HPDE6-E6E7 (cell line): ENCODE results near the gene ACE.

Experiments
- DNase-seq: peaks from one replicate; pipeline ENCODE4 v3.0.0; 2011; ENCODE audit warnings: missing footprints; ENCODE audit errors: extremely low spot score

The ACE gene

DNA sequence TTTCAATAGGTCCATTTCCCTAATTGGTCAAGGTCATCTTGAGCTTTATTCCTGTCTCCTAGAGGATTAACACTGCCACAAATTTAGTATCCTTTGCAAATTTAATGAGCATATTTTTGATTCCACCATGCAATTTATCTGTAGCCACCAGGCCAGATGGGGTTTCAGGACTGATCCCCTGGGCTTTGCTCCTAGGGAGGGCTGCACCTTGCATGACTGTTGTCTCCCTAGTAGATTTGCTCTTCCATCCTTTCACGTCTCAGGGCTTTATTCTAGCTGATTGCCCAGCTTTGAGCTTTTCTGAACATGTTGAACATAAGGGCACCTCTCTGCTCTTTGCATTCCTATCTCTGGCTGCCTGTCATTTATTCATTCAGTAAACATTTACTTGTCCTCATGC lies 38.6 kb downstream of the ACE start:
- DNase-seq = no peak

DNA sequence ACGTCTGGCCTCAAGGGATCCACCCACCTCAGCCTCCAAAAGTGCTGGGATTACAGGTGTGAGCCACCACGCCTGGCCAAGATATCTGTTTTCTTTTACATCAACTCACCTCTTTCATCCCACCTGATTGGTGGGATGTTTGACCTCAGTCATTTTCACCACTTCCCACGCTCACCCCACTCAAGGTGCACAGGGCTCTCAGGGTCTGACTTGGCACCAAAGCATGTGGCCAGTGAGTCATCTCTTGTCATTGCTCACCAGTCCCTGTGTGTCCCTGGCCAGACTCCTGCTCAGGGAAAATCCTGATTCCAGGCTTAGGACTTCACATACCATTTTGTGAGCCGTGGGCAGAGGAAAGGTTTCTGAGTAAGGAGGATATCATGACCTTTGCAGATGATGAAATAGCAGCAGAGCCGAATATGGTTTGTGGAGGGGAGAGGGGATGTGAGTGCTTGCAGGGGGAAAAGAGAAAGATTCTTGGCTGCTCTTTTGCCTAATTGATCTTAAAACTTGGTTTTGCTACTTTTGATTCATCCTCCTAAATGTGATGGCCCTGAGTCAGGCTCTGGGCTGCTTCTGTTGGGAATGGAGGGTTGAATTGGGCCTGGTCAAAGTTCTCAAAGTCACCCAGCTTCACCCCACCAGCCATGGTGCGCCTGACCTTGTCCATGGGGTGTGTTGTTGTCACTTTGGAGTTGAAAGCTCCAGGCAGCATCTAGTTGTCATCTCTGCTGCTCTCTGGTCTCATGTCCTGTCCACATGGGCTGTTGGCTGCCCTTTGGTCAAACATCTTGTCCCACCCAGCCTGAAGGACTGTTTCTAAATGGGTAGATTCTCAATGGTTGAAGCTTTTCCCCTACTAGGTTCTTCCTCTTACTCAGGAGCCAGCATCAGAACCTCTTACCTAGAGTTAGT lies 40.3 kb downstream of the ACE start:
- DNase-seq = peak; percentile 20

DNA sequence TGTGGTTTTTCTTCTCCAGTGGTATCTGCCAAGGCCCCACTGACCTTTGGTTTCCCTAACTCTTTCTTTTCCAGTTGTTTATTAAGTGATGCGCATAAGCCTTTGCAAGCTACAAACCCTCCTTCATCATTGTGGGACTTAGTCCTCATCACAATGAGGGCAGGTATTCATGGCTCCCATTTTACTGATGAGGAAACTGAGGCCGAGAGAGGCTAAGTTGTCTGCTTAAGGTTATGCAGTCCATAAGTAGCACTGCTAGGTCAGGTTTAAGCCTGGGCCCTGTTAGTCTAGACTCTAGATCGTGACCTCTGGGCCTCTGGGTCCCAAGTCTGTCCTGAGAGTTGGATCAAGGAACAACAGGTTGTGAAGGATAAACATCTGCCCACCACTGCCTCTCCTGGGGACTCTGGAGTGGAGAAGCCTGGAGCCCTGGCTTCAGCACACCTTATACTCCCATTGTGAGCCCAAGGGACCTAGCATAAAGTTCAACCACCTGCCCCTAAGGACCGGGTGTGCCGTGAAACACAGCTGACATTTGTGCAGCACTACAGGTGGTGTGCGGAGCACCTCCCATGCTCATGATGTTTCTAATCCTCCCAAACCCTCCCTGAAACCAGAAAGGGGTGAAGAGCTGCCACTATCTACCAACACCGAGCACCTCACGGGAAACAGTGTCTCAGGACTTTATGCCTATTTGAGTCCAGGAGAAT lies 41.1 kb downstream of the ACE start:
- no peak for DNase-seq

DNA sequence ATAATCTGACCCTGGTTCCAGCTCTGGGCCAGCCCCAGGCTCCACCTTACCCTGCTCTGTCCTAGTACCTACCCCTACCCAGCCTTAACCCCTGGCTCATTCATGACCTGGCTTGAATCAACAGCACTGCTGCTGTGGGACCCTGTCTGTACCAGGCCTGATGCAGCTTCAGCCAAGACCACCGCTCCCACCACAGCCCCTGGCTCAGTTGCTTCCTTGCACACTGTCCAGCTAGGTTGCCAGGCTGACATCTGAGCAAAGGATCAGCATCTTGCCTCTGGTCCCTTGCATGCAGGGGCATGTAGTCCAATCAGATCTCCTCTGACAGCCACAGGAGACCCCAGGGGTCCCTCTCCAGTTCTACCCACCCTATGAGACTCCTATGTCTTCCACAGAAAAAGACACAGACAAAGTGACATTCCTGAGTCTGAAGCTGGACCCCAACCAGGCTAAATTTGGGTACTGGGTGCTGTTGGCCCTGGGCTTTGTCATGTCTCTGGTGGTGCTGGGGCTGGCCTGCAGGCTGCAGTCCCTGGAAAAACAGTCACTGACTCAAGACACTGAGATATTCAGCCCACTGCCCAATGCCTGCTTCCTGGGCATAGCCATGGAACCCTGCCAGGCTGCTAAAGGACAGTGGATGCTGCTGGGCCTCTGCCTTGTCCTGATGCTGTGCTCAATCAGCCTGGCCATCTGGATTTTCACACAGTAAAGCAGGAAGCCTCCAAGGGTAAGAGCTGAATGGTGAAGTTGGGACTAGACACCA lies 42.4 kb downstream of the ACE start:
- no peak for DNase-seq

DNA sequence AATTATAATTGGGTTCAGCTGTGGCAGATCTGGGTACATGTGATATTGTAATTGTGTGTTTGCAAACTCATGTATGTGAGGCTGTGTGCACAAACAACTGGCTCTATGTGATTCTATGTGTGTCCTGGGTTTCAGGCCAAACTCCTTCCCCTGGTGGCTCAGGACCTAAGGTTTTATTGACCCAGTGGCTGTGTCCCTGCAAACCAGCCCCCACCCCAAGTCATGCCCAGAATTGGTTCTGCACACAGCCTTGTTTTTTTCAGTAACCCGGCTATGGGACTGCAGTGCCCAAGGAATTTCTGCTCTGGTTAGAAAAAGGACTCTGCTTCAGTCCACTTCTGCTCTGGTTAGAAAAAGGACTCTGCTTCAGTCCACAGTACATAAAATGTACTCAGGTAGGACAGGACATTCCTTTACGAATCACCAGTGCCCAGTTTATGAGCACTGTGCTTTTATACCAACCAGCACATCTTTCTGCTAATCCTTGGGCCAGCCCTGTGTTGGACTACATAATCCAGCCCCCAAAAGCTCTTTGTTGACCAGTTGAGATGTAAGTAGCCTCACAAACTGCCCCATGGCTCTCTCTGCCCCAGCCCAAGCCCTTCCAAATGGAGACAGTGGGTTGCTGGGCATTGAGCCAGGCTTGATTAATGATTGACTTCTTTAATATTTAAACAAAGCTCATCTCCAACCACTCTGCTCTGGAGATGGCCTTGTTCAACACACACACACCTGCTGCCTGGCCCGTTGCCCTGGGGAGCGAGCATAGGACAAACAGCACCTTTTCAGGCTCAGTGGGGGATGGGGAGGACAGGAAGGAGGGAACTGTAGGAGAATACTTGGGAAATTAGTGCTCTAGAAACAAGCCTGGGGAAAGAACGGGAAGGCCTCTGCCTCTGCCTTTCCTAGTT lies 43.4 kb downstream of the ACE start:
- no peak for DNase-seq

DNA sequence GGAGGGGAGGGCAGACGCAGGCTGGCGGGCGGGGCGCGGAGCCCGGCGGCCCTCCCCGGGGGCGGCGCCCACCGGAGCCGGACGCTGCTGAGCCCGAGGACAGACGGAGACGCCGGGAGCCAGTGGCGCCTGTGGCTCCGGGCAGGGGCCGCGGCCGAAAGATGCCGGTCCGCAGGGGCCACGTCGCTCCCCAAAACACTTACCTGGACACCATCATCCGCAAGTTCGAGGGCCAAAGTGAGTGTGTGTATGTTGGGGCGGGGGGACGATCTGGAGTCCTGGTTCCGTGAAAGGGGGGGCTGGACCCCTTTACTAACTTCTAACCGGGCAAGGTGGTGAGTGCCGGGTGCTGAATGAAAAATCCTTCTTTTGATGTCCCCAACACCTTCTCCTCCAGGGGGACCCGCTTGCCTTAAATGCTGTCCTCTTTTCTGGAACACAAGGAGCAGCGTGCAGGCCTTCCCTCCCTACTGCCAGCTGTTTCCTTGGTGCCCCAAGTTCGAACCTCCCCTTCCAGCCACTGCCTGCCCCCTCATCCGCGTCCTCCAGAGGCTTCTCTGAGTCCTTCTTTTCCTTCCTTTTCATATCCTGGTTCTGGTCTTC lies 46.5 kb downstream of the ACE start, which contains the start of gene KCNH6:
KCNH6 (plus strand) TSS at position 106 of the 603 bp plus-strand sequence; CDS start at position 162, 56 bp downstream.
- no peak for DNase-seq

DNA sequence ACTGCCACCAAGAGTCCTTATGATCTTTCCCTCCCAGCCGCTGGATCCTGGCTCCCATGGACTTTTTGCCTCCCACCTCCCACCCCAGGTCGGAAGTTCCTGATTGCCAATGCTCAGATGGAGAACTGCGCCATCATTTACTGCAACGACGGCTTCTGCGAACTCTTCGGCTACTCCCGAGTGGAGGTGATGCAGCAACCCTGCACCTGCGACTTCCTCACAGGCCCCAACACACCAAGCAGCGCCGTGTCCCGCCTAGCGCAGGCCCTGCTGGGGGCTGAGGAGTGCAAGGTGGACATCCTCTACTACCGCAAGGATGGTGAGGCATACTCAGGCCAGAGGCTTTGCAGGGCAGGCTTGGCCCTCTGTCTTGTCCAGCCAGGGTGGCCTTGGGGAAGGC lies 47.2 kb downstream of the ACE start:
- DNase-seq = no peak

DNA sequence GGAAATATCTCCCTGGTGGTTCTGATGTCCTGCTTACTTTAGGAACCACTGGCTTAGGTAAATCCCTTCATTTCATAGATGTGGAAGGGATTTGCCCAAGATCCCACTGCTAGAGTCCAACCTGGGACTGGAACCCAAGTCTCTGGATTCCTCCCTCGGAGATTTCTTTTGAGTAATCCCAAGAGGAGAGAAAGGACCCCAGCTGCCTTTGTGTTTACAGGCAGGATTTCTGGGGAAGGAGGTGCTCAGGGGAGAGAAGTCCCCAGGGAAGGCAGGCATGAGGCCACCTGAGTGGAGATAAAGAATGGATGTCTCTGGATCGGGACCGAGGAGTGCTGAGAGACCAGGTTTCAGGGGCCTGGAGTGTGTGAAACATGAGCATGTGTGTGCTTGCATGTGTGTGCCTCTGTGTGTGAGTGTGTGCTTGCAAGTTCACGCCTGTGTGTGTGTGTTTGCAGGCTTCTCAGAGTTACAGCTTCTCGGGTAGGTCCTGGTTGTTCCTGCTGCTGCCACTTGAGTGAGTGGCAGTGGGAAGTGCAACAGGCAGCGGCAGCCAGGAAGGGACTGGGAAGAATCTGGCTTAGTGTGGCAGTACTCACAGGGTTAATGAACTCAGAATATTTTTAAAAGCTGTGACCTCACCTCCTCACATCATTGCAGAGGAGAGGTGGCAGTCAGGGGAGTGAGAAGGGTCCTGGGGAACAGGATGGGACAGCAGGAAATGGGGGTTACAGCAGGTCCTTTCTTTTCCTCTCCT lies 48.5 kb downstream of the ACE start:
- no peak for DNase-seq

DNA sequence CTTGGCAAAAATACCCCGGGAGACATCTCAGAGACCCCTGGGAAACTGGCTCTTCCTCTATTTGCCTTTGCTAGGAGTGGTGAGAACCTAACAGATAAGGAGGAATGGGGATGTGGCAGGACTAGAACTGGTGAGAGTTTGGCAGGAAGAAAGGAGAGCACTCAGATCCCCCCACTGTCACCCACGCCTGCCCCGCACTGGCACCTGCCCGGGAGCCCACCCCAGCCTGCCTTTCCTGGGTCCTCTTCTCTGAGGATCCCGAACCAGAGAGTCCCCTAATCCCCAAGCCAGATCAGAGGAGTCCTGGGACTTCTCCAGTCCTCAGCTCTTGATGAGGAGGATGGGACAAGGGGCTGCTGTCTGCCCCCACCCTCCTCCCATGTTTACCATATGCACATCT lies 50.0 kb downstream of the ACE start:
- no peak for DNase-seq

DNA sequence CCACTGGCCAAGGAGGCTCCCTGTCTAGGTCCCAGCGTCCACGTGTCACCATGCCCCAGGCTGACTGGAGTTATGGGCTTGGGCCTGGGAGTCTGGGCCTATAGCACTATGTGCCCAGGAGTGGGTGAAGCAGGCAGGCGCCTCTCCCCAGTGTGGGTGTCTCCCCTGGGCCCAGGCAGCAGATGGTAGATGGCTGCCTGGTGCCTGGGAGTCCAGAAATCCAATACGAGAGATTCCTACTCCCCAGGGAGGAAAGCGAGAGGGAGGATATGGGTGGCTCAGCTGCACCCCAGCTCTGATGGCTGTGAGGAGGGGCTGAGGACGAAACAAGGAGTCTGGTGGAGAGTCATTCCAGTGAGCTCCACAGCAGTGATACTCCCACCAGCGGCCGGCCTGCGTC lies 51.3 kb downstream of the ACE start:
- no peak for DNase-seq

DNA sequence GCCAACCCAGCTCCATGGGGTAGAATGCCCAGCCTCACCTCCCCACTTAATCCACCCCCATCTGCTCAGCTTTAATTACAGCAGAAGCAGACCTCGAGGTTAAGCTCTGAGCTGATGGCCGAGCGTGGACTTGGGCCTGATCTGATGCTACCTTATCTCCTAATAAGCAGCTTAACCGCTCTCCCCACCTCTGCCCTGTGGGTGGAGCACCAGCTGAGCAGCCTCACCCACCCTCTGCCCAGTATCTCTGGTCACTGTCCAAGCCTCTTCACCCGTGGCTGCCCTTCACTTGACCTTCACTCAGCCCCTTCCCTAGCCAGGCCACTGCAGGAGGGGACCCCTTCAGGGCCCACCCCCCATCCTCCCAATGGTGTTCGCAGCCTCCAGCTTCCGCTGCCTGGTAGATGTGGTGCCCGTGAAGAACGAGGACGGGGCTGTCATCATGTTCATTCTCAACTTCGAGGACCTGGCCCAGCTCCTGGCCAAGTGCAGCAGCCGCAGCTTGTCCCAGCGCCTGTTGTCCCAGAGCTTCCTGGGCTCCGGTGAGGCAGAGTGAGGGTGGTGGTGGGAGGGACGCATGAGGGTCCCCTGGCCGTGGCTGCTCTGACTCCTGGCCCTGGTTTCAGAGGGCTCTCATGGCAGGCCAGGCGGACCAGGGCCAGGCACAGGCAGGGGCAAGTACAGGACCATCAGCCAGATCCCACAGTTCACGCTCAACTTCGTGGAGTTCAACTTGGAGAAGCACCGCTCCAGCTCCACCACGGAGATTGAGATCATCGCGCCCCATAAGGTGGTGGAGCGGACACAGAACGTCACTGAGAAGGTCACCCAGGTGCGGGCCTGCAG lies 53.1 kb downstream of the ACE start:
- DNase-seq = no peak

DNA sequence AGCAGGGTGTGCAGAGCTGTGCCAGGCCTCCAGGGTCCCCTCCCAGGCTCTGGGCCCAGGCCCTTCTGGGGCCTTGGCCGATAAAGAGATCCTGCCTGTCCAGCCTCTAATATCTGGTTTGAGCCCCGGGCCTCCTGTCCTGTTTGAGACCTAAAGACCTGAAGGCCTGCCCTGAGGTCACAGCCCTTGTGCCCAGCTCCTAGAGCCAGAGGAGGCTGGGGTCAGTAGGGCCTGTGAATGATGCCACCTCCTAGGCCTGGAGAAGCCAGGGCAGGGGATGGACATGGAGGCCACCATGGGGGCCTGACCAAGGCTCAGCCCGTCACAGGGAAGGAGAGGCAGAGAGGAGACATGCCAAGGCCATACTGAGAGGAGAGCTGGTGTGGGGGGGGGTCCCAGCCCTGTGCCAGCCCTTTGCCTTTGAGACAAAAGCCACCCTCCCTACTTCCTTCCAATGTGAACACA lies 53.7 kb downstream of the ACE start:
- no peak for DNase-seq

DNA sequence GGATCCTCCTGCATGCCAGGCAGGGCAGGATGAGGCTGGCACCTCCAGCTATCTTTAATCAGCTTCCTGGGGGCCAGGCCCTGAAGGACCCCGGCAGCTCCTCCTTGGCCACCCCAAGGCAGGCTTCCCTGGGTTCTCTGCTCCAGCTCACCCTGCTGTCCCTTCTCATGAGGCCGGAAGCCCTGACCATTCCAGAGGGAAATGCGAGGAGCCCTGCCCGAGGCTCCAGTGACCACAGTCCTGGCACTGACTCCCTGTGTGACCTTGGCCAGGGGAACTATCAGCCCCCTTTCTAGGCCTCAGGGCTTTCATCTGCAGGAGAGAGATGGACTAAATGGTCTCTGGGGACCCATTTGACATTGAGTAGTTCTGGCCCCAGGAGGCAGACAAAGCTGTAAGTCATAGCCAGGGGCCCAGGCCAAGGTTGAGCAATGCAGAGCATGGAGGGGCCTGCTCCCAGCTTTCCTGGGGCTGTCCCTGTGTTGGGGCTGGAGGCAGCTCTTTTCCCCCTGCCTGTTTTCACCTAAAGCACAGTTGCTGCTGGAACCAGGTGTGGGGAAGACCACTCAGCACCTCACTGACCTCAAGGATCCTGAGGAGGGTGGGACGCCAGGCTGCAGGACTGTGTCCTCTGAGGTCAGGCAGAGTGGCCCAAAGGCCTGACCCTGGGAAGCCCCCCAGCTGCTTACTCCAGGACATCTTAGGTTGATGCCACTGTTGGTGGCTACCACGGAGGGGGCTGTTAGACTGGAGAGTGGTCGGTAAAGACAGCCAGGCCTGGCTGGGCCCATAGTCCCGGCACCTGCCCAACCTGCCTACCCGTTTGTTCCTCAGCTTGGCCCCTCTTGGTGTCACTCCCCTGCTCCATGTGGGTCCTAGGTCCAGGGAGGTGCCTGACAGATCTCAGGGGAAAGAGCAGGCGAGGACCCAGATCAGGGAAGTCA lies 54.4 kb downstream of the ACE start:
- no peak for DNase-seq

DNA sequence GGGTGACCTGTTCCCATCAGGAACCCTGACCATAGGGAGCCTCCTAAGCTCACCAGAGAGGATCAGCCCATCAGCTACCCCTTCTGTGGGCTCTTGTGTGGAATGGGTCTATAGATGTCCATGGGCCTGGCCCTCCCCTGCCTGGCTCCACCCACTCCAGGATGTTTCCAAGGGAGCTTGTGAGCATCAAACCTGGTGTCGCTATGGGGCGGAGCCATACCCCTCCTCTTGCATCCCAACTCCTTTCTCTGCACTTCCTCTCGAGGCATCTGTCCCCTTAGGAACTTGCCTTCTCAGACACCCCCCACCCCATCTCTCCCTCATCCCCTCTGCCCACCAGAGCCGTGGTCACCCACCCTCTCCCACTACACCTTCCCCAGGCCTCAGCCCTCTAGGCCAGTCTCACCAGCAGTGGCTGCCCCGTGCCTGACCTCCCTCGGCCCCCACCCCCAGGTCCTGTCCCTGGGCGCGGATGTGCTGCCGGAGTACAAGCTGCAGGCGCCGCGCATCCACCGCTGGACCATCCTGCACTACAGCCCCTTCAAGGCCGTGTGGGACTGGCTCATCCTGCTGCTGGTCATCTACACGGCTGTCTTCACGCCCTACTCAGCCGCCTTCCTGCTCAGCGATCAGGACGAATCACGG lies 56.7 kb downstream of the ACE start:
- no peak for DNase-seq

DNA sequence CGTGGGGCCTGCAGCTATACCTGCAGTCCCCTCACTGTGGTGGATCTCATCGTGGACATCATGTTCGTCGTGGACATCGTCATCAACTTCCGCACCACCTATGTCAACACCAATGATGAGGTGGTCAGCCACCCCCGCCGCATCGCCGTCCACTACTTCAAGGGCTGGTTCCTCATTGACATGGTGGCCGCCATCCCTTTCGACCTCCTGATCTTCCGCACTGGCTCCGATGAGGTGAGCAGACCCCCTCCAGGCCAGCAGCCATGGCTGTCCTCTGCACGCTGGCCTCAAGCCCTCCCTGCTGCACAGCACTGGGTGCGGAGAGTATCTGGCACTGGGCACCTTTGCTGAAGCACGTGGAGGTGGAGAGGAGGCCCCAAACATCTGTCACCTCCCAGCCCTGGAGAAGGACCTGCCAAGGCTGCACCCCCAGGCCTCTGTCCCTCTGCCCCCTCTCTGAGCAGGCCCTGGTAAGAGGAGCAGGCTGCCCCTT lies 57.3 kb downstream of the ACE start:
- no peak for DNase-seq

DNA sequence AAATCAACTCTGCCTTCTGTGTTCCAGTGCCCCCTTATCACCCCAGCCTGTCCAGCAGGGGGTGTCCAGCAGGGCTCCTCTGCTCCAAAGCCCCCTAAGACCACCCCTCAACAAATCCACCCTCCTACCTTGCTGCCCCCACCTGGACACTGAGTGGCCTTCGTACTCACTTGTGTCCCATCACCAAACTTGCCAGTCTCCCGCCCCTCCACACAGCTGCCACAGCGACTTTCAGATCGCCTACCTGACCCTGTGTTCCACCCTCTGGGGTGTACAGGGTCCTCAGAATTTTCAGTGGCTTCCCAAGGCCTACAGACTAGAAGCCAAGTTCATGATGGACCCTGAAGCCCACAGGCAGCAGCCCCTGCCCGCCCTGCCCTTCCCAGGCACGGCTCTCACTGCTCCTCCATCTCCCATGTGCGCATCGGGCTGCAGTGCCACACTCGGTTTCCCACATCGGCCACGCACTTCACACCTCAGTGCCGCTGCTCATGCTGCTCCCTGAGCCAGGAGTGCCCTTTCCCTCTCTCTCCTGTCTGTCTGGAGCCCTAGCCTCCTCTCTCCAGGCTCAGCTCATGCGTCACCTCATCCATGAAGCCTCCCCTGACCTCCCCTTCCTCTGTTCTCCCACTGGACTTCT lies 58.1 kb downstream of the ACE start:
- no peak for DNase-seq

DNA sequence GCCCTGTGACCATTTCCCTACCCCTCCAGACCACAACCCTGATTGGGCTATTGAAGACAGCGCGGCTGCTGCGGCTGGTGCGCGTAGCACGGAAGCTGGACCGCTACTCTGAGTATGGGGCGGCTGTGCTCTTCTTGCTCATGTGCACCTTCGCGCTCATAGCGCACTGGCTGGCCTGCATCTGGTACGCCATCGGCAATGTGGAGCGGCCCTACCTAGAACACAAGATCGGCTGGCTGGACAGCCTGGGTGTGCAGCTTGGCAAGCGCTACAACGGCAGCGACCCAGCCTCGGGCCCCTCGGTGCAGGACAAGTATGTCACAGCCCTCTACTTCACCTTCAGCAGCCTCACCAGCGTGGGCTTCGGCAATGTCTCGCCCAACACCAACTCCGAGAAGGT lies 58.8 kb downstream of the ACE start:
- no peak for DNase-seq
